ENCODE data around the gene CDK5R2.

- TF ChIP-seq CTCF (conservative IDR thresholded peaks at IDR 0.05) (no peak), EZH2 (IDR thresholded peaks at IDR 0.05; ENCODE audit: low read depth) (no peak)
Observed at GRCh38 chr2:218910741-218911140, 48.7 kb upstream of the CDK5R2 start.
